ENCODE measurements around the gene TGFBR3. TPM values are rescaled to one million over a fixed set of nuclear protein-coding genes. Genes with fewer than 3 reads are reported as not detected.

The TGFBR3 gene
- total and polyA plus RNA-seq, 7 donors = 1.2 to 170 (median 92.2) TPM

GRCh38 chr1:91708691-91709090 lies 177.3 kb downstream of the TGFBR3 start:
- DNase-seq = no peak
- intact Hi-C loops (cut with DNase I) = no loop called here
- Histone ChIP-seq H3K4me1 (peaks cover 3 to 48% (median 37%) of the 10 kb centered on the region in 4 donors), H3K4me3 (no peak overlapping the region), H3K27me3 (no peaks in the 10 kb centered on the region), H3K36me3 (peaks cover 14 to 62% (median 25%) of the 10 kb centered on the region in 4 donors), H3K27ac (peak overlapping the region in 1 of 4 donors; percentile 89), H3K9me3 (no peaks in the 10 kb centered on the region)
- no peak for TF ChIP-seq POLR2A (IDR thresholded peaks at IDR 0.05)
- TF ChIP-seq EP300 (IDR thresholded peaks at IDR 0.05) = no peak
- no peak for TF ChIP-seq POLR2AphosphoS5 (IDR thresholded peaks at IDR 0.05)
- TF ChIP-seq, protein P1, sequence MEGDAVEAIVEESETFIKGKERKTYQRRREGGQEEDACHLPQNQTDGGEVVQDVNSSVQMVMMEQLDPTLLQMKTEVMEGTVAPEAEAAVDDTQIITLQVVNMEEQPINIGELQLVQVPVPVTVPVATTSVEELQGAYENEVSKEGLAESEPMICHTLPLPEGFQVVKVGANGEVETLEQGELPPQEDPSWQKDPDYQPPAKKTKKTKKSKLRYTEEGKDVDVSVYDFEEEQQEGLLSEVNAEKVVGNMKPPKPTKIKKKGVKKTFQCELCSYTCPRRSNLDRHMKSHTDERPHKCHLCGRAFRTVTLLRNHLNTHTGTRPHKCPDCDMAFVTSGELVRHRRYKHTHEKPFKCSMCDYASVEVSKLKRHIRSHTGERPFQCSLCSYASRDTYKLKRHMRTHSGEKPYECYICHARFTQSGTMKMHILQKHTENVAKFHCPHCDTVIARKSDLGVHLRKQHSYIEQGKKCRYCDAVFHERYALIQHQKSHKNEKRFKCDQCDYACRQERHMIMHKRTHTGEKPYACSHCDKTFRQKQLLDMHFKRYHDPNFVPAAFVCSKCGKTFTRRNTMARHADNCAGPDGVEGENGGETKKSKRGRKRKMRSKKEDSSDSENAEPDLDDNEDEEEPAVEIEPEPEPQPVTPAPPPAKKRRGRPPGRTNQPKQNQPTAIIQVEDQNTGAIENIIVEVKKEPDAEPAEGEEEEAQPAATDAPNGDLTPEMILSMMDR (IDR thresholded peaks at IDR 0.05) = no peak
- 96 to 97% methylated on average over 5 of the region's 5 CpGs for WGBS, 2 donors

DNA sequence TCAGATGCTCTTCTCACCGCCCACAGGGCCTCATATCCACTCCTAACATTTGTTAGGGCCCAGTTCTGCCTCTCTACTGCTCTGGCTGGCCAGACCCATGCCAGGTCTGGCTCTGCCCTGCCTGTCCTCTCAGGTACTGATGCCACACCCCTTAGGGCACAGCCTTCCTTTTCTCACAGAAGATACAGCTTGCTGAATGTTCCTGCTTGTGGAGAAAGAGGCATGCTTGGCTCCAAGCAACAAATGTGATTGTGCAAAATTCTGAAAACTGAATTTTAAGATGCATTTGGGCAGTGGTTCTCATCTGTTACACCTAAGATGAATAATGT lies 178.1 kb downstream of the TGFBR3 start:
- Histone ChIP-seq H3K27ac (no peak overlapping the region), H3K4me1 (peaks cover 3 to 40% (median 28%) of the 10 kb centered on the region in 4 donors)
- 92% methylated on average over 1 of the region's 1 CpG for WGBS, 2 donors

GRCh38 chr1:91707114-91707889 lies 178.6 kb downstream of the TGFBR3 start:
- Histone ChIP-seq H3K36me3 (peaks cover 14 to 64% (median 28%) of the 10 kb centered on the region in 4 donors), H3K4me1 (peaks cover 3 to 34% (median 23%) of the 10 kb centered on the region in 4 donors), H3K9me3 (no peaks in the 10 kb centered on the region), H3K27ac (no peak overlapping the region), H3K27me3 (no peaks in the 10 kb centered on the region), H3K4me3 (no peak overlapping the region)
- TF ChIP-seq, protein P1 (IDR thresholded peaks at IDR 0.05) = no peak
- TF ChIP-seq POLR2A (IDR thresholded peaks at IDR 0.05) (no peak), POLR2AphosphoS5 (IDR thresholded peaks at IDR 0.05) (no peak), EP300 (IDR thresholded peaks at IDR 0.05) (no peak)
- no peak for DNase-seq
- 95 to 98% methylated on average over 3 of the region's 3 CpGs for WGBS, 2 donors
- intact Hi-C loops (cut with DNase I) = no loop called here

More for the DNA sequence above, 178.1 kb downstream of the TGFBR3 start:
- no peak for DNase-seq
- Histone ChIP-seq H3K27me3 (no peaks in the 10 kb centered on the region), H3K36me3 (peaks cover 14 to 62% (median 28%) of the 10 kb centered on the region in 4 donors), H3K9me3 (no peaks in the 10 kb centered on the region), H3K4me3 (no peak overlapping the region)
- TF ChIP-seq POLR2AphosphoS5 (IDR thresholded peaks at IDR 0.05) (no peak), POLR2A (IDR thresholded peaks at IDR 0.05) (no peak), EP300 (IDR thresholded peaks at IDR 0.05) (no peak)
- TF ChIP-seq, protein P1 (IDR thresholded peaks at IDR 0.05) = no peak
- intact Hi-C loops (cut with DNase I) = no loop called here

DNA sequence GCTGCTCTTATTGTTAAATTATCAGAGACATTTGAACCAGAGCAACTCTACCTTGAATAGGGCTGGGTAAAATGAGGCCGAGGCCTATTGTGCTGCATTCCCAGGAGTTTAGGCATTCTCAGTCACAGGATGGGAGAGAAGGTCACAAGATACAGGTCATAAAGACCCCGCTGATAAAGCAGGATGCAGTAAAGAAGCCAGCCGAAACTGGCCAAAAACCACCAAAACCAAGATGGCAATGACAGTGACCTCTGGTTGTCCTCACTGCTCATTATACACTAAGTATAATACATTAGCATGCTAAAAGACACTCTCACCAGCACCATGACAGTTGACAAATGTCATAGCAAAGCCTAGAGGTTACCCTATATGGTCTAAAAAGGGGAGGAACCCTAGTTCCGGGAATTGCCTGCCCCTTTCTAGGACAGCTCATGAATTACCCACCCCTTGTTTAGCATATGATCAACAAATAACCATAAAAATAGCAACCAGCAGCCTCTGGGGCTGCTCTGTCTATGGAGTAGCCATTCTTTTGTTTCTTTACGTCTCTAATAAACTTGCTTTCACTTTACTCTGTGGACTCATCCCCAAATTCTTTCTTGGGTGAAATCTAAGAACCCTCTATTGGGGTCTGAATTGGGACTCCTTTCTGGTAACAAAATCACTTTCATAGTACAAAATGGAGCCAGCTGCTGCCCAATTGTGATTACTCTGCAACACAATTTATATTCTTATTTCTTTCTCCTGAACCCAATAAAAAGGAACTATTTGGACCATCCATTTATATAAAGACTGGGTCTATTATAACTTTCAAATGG lies 179.6 kb downstream of the TGFBR3 start:
- no peak for TF ChIP-seq POLR2A (IDR thresholded peaks at IDR 0.05)
- TF ChIP-seq, protein P1 (IDR thresholded peaks at IDR 0.05) = no peak
- no peak for TF ChIP-seq EP300 (IDR thresholded peaks at IDR 0.05)
- no peak for TF ChIP-seq POLR2AphosphoS5 (IDR thresholded peaks at IDR 0.05)
- 71 to 91% methylated on average over 5 of the region's 5 CpGs for WGBS, 2 donors
- Histone ChIP-seq H3K4me3 (no peak overlapping the region), H3K27me3 (no peaks in the 10 kb centered on the region), H3K9me3 (no peaks in the 10 kb centered on the region), H3K4me1 (peaks cover 2 to 25% (median 13%) of the 10 kb centered on the region in 4 donors), H3K27ac (no peak overlapping the region), H3K36me3 (peaks cover 14 to 60% (median 28%) of the 10 kb centered on the region in 4 donors)
- intact Hi-C loops (cut with DNase I) = no loop called here
- DNase-seq = no peak
